DMS79 treated with DMSO at 0.1 percent for 48 hours (cell line): ENCODE data around the gene VPS52.
"Not testable (repeated sequence)": the region's sequence is repeated elsewhere in the genome, so short reads cannot be mapped to it uniquely, and the experiment has no call there.

Experiments
- DNase-seq: peaks from one replicate; lab custom pipeline; 2025; lab: John Stamatoyannopoulos, UW

VPS52 gene

GRCh38 chr6:33250731-33251130 lies 20.9 kb downstream of the VPS52 start:
- no peak for DNase-seq

- no peak for DNase-seq
Measured at GRCh38 chr6:33249732-33250630, 21.7 kb downstream of the VPS52 start.

GRCh38 chr6:33248932-33249731 lies 22.5 kb downstream of the VPS52 start:
- DNase-seq: peak; percentile 98

GRCh38 chr6:33248643-33248931 lies 23.1 kb downstream of the VPS52 start:
- DNase-seq: peak; percentile 61

- DNase-seq: peak; percentile 80
Measured at GRCh38 chr6:33247977-33248642, 23.6 kb downstream of the VPS52 start.

- DNase-seq: no peak
Measured at GRCh38 chr6:33243476-33243875, 28.2 kb downstream of the VPS52 start.

GRCh38 chr6:33241968-33242367 lies 29.7 kb downstream of the VPS52 start:
- DNase-seq: no peak

GRCh38 chr6:33237741-33238140 lies 33.9 kb downstream of the VPS52 start:
- no peak for DNase-seq

- DNase-seq: no peak
Measured at GRCh38 chr6:33236852-33237251, 34.8 kb downstream of the VPS52 start.

GRCh38 chr6:33236328-33236727 lies 35.3 kb downstream of the VPS52 start:
- no peak for DNase-seq

- peak; percentile 64 for DNase-seq
Measured at GRCh38 chr6:33235221-33235634, 36.4 kb downstream of the VPS52 start.

- DNase-seq: not testable (repeated sequence)
Measured at GRCh38 chr6:33226503-33227120, 45.1 kb downstream of the VPS52 start.

GRCh38 chr6:33217681-33218080 lies 54.0 kb downstream of the VPS52 start:
- no peak for DNase-seq

- DNase-seq: no peak
Measured at GRCh38 chr6:33217246-33217645, 54.4 kb downstream of the VPS52 start.

GRCh38 chr6:33216117-33216649 lies 55.5 kb downstream of the VPS52 start:
- no peak for DNase-seq

GRCh38 chr6:33215271-33216116 lies 56.2 kb downstream of the VPS52 start:
- DNase-seq: no peak

GRCh38 chr6:33213989-33214335 lies 57.7 kb downstream of the VPS52 start:
- no peak for DNase-seq

- DNase-seq: peak; percentile 34
Measured at GRCh38 chr6:33213166-33213988, 58.3 kb downstream of the VPS52 start.

GRCh38 chr6:33212857-33213165 lies 58.9 kb downstream of the VPS52 start:
- DNase-seq: no peak

GRCh38 chr6:33211666-33212422 lies 59.8 kb downstream of the VPS52 start:
- no peak for DNase-seq
